ENCODE data around the gene AGK. TPM values are rescaled to one million over a fixed set of nuclear protein-coding genes. Genes with fewer than 3 reads are reported as not detected.

Gene AGK
- total RNA-seq, 1 donor from 2014 or later = 20.7 TPM

DNA sequence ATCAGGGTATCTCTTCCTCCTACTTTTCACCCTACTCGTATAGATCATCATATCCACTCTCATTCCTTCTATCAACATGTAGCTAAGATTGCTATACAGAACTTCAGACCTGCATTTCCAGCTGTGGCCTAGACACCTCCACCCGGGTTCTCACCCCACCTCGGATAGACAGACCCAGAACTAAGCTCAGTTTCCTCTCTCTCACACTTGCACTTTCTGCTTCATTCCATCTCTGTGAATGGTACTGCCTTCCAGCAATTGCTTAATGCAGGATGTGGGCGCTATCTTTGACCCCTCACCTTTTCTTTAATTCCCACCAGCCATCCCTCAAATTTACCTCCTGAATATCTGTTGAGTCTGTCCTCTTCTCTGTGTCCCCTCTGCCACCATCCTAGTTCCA lies 35.7 kb downstream of the AGK start:
- DNase-seq (ENCODE audit: low spot score) = no peak

DNA sequence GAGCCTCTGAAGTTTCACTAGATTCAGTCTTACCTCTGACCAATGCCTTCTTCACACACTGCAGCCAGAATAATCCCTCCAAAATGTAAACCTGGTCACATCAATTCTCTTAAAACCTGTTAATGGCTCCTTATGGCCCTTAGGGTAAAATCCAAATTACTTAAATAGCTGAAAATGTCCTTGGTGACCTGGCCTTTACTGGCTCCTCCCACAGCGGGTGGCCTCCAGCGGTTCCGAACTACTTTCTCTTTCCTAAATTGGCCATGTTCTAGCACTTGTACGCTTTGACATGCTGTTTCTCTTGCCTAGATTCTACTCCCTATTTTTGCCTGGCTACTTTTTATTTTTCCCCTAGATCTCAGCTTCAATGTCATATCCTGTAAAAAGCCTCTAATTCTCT lies 36.1 kb downstream of the AGK start:
- no peak for DNase-seq (ENCODE audit: low spot score)

DNA sequence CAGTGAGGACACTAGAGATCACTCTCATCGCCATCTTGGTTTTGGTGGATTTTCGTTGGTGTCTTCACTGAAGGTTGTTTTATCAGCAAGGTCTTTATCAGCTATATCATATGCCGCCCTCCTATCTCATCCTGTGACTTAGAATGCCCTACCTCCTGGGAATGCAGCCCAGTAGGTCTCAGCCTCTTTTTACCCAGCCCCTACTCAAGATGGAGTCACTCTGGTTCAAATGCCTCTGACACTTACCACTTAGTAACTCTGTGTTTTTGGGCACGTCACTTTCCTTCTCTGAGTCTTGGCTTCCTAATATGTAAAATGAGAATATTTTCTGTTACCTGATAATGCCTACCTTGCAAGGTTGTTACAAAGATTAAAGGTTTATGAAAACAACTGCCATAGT lies 37.7 kb downstream of the AGK start:
- no peak for DNase-seq (ENCODE audit: low spot score)

DNA sequence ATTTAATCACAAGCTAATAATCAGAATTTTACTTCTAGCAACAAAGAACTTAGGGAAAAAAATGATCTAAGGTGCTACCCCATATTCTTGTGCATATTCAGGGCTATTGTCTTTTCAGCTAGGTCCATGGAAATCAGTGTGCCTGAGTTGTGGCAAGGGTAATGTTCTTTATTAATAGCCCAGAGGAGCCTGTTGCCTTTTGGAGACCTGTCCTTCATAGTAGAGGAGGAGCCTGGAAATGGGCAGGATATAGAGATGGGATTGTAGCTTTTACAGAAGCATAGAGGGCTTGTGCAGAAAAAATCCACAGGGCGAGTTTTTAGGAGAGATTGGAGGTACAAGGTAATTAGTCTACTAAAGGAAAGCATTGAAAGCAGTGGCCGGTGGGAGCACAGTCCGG lies 38.9 kb downstream of the AGK start:
- DNase-seq (ENCODE audit: low spot score) = no peak

DNA sequence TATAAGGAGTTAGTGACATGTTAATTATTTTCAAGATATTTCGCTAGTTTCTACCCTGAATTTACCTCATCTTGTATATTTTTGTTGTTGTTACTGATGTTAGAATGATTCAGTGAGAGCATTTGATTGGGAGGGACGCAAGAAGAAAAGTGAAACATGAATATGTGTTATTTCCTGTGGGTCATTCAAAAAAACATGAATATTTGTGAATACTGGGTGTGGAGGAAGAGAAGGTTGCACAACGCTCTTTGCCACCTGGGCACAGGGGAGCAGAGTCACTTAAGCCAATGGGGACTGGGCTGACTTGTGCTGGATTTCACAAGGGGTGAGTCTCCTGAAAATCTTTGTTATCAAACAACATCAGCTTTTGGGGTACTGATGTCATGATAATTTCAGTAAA lies 39.5 kb downstream of the AGK start:
- DNase-seq (ENCODE audit: low spot score) = no peak

DNA sequence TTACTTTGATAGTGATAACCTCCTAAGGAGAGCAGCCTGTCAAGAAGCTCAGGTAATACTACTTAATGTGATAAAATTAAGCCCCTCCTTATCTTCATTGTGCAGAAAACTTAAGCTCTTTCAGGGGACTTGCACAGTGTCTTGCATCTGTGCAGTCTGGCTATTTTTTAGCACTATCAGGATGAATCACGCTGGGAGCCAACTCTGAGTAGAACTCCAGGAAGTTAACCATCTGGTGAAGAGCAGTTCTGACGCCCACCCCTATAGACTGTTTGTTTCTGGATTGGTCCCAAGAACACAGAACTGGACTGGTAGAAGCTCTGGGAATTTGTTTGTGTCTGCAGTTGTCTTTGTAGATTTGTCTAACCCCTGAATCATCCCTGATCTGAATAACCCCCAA lies 41.9 kb downstream of the AGK start:
- no peak for DNase-seq (ENCODE audit: low spot score)

DNA sequence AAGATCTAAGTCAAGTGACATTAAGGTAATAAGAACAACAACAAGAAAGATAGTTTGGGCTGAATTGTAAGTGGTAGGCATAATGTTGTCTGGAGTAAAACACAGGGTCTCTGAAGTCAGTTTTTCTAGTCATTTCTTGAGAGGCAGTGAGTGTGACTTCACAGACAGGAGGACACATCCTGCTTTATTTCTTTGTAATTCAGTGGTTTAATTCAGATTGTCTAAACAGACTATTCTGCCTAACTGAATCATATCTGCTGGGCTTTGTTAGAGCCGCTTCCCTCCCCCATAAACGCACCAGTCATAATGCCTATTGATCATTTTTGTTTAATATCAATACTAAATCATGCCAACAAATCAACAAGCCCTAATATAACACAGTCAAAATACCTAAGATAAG lies 46.8 kb downstream of the AGK start:
- no peak for DNase-seq (ENCODE audit: low spot score)

DNA sequence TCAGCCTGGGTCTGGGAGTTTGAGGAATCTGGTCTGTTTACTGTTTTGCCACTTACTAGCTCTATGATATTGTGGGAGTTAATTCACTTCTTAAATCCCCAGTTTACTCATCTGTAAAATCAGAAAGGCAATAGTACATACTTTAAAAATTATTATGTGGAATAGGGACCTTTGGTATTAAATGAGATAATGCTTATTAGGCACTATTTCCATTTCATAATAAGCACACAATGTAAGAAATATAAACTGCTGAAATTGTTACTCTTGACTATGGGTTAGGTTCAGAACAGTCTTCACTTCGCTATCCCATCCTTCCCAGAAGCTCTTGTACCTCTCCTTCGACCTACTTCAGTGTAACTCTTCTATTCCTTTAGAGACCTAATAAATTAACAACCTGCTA lies 47.2 kb downstream of the AGK start:
- DNase-seq (ENCODE audit: low spot score) = no peak

DNA sequence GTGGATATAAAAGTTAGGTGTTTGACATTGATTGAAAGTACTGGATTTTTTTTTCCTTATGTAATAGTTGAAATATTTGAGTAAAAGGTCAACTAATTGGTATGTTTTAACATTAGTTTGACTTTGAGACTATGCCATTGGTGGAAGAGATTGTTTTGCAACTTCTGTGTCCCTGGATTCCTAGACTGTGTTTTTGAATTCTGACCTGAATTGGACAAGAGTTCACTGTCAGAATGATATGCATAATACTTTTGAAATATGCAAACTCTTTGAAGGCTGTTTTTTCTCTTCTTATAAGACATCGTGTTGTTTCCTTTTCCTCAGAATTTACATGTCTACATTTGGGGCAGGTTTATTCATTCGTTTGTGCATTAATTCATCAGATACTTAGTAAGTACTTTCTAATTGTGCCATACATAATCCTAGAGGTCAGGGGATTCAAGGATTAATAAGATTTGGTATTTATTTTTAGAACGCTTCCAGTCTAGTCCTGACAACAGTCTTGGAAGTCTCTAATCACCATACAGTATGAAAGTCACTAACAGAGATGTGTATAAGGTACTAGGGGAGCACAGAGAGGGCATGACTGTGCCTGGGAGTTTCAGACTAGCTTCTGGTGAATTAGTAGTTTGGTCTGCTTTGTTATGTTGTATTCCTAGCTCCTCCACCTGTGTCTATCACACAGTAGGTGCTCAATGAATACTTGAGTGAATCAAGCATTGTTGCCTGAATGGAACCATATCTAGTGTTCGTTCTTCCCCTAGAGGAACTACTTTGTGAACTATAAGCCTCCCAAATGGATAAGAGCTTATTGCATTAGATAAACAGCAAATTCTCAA lies 49.2 kb downstream of the AGK start:
- no peak for DNase-seq (ENCODE audit: low spot score)

DNA sequence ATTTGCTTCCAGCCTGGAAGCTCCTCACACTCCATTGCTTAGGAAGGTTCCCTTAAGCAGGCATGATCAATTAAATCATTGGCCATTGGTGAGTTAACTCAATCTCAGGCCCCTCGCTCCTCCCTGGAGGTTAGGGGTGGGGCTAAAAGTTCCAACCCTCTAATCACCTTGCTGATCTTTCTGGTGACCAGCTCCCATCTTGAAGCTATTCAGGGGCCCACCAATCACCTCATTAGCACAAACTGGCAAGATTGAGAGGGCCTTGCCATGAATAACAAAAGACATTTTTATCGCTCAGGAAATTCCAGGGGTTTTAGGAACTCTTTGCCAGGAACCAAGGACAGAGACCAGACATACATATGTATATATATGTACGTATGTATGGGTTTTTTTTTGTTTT lies 58.4 kb downstream of the AGK start:
- DNase-seq (ENCODE audit: low spot score) = no peak

DNA sequence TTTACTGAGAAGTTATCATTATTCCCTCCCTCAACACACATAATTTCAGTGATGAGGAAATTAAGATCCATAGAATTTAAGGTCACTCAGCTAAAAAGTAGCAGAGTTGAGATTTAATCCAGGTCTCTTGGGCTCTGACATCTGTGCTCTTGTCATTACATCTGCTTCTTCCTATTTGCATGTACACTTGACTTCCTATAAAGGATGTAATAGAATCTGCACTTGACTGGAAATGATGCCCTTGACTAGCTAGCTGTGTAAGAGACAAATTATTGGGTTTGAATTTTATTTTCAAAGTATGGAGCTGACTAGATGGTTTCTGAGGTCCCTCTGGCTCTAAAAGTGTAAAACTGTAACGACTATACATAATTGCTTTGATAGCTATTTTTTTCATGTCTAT lies 59.5 kb downstream of the AGK start:
- no peak for DNase-seq (ENCODE audit: low spot score)

DNA sequence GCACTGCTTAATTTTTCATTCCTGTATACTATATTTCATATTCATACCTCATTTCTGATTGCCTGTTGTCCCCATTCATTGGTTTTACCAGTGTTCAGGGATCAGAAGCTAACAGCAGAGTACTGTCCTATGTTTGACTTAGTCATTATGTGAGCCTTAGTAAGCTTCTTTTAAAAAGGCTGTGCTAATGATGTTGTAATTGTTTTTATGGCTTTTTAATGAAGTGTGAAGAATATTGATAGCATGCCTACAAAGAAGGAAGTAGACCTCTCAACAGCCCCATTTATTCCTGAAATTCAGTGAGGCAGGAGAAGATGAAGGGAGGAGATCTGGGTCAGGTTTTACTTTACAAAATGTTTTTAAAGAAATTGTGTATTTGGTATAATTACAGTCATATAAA lies 61.7 kb downstream of the AGK start:
- DNase-seq (ENCODE audit: low spot score) = no peak

DNA sequence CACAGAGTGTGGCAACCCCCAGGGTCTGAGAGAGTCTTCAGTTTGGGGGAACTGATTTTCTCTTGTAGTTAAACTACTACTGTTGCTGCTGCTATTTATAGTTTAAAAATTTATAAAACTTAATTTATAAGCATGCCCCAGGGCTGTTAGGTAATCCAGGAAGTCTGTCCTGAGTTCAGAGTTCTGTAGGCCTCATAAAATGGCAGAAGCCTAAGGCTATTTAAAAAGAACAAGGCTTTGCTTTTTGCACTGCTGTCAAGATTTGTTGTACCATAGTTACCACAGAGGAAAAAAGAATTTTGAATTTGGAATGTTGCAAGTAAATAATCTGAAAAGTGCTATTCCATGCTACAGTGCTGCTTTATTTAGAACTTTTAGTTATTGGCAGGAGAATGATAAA lies 66.1 kb downstream of the AGK start:
- no peak for DNase-seq (ENCODE audit: low spot score)

DNA sequence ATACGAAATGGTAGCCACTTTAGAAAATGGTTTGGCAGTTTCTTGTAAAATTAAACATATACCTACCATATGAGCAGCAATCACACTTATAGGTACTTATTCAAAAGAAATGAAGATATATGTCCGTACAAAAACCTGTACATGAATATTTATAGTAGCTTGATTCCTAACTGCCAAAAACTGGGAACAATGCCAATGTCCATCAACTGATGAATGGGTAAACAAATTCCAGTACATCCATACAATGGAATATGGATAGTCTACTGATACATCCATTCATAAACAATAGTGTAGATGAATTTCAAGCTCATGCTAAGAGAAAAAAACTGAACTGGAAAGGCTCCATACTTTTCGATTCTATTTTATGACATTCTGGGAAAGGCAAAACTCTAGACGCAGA lies 68.5 kb downstream of the AGK start:
- DNase-seq (ENCODE audit: low spot score) = no peak

DNA sequence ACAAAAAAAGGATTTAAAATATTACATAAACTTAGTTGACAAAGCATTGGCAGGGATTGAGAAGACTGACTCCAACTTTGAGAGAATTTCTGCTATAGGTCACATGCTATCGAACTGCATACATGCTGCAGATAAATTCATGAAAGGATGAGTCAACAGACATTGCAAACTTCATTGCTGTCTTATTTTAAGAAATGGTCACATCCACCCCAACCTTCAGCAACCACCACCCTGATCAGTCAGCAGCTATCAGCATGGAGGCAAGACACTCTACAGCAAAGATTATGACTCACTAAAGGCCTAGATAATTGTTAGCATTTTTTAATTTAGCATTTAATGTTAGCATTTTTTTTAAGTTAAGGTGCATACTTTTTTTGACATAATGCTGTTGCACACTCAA lies 73.6 kb downstream of the AGK start:
- no peak for DNase-seq (ENCODE audit: low spot score)

DNA sequence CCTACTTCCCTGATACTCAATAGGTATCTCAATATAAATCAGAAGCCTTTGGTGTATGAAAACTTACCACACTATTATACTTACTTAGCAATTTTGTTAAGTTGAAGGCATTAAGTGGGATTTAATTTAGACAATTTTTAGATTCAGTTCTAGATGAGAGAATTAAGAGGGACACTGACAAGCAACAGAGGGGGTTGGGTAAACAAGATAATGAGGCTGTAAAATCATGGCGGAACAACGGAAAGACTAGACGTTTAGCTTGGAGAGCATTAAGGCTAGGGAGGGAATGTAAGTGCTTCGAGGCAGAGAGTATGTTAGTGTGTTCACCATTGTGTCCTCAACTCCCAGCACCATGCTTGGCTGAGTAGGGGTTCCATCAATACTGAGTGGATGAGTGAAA lies 79.4 kb downstream of the AGK start:
- no peak for DNase-seq (ENCODE audit: low spot score)

DNA sequence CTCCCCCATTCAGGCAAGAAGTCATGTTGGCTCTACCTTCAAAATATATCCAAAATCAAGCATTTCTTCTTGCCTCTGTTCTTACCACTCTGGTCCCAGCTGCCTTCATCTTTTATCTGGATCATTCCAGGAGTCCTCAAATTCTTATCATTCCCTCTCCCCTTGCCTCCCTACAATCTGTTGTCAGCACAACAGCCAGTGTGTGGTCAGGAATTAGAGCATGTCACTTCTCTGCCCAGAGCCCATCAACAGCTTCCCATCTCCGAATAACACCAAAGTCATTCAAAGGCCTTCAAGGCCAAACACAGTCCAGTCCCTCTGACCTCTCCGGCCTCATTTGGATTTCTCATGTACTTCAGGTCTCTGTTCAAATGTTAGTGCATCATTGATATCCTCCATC lies 80.3 kb downstream of the AGK start:
- no peak for DNase-seq (ENCODE audit: low spot score)

DNA sequence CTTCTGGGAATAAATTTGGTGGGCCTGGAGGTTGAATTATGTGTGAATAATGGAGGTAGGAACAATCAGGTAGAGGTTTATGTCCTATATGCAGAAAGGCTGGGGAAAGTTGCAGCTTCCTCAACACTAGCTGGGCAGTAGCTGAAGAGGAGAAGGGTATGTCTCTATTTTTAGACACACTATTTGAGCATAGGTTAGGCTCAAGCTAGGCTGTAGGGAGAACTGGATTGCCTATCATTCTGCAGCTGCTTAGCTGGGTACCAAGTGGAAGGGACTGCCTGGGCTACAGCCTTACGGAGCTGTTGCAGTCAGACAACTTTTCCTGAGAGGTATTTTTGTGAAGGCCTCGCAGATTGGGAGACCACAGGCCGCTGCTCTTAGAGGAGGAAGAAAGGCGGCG lies 82.9 kb downstream of the AGK start:
- DNase-seq (ENCODE audit: low spot score) = no peak

DNA sequence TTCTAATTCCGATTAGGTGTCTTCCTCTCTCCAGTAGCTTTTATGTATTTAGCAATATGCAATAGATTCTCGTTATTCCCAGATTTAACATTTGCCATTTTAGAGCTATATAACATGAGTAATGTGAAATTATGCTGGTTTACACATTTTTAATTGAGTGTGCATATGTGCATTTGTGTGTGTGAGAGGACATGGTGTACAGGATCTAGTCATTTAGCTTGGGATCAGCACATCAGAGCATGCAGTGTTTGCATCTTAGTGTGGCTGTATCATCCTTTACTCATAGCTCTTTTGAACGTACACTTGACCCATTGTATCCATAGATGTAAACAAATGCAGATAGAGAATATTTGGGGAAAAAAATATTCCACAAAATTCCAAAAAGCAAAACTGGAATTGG lies 84.8 kb downstream of the AGK start:
- no peak for DNase-seq (ENCODE audit: low spot score)

DNA sequence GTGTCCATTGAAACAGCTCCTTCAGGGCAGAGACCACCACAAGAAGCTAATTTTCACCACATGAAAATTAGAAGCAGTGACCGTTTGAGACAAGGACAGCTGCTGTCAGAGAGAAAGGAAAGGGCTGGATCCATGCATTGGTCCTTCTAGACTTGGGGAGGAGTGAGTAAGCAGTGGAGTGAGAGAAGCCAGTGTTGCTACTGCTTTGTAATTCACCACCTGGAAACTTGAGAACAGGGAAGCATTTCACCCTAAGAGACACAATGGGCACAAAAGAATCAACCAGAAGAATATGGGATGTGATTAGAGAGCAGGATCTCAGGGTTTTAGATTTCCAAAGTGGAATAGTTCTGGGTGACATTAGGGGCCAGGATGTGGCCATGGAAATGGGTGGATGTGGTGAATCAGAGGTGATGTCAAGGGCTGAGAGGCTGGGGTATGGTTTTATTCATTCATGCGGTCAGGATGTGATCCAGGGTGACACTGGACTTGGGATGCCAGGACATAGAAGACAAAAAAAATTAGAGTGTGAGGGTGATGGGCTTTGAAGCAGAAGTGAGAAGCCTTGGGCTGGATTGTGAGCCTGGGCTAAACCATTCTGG lies 89.1 kb downstream of the AGK start:
- DNase-seq (ENCODE audit: low spot score) = no peak

DNA sequence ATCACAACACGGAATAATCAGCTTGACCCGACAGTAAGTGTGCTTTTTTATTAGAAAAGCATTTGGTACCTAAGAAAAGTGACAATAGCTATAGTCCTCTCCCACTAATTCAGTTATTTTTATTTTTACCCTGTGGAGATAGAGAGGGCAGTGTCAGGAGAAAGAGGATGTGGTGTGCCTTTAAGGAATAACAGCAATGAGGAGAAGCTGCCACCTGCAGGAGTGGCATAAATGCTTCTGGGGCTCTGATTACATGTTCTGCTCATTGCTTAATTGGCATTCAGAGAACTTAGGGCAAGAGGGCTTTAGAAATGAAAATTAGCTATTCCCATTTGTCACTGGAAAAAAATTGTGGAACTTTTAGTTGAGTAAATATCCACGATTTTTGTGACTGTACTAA lies 90.7 kb downstream of the AGK start:
- no peak for DNase-seq (ENCODE audit: low spot score)

DNA sequence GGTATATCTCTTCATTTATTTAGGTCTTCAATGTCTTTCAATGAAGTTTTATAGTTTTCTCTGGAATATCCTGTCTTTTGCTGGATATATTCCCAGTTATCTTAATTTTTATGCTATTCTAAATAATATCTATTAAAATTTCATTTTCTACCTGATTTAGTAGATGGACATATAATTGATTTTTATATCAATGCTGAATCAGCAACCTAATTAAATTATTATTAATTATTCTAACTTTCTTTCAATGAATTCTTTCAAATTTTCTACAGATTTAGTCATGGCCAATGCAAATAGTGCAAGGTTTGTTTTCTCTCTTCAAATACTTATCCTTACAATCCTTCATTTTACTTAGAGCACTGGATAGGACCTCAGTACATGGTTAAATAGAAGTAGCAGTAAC lies 94.0 kb downstream of the AGK start:
- no peak for DNase-seq (ENCODE audit: low spot score)

DNA sequence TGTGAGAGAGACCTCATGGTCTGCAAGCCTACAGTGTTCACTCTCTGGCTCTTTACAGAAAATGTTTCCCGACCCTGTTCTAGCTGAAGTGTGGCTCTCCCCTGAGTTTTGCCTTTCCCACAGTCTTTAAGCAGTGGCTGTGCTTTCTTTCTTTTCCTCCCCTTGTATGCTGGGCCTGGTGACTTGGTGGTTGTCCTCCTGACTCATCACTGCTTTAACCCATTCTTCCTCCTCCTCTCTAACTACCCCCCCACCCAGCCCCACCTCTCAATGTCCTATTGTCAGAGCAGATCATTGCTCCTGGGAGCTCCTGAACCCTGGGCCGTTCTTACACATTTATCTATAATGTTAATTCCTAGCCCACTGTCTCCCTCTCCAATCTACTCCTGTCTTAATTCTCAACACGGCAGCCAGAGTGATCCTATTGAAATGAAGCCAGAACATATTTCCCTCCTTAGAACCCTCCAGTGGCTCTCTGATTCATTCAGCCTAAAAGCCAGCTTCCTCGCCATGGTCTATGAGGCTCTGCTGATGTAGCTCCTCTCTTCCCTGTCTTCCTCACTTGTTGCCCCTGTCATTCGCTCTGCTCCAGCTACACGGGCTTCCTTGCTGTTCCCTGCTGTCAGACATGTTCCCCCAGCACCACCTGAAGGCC lies 95.7 kb downstream of the AGK start:
- DNase-seq (ENCODE audit: low spot score) = no peak

All from mucosa of gallbladder (tissue), 1 donor.